Adrenal gland (tissue), 5 donors: ENCODE measurements around the gene RAD17.
"Not testable (repeated sequence)": the region's sequence is repeated elsewhere in the genome, so short reads cannot be mapped to it uniquely, and the experiment has no call there.

ENCODE experiments used
- POLR2A ChIP-seq, 2 donors: fragments of 450-650 bp; IDR thresholded peaks; one replicate each; pipeline ENCODE4 v1.6.1; 2017; ENCODE audit warnings: antibody characterized with exemption in 2 of 2, mild to moderate bottlenecking in 2 of 2, moderate library complexity in 1 of 2
- TF ChIP-seq, protein P1 (sequence below), 6 experiments: fragments of 450-650 bp in 4 of 6; fragments of 200-600 bp in 2 of 6; sonication (generic) in 1 of 6; IDR thresholded peaks; 1 replicate in 5 of 6; 2 replicates in 1 of 6; pipeline versions ENCODE4 v1.5.1 to v1.8.0; 2016 to 2021; ENCODE audit warnings: antibody characterized with exemption in 6 of 6, mild to moderate bottlenecking in 2 of 6, moderate library complexity in 1 of 6
- donor health status: DM: no; HTN: no; CAD: no.

DNA sequence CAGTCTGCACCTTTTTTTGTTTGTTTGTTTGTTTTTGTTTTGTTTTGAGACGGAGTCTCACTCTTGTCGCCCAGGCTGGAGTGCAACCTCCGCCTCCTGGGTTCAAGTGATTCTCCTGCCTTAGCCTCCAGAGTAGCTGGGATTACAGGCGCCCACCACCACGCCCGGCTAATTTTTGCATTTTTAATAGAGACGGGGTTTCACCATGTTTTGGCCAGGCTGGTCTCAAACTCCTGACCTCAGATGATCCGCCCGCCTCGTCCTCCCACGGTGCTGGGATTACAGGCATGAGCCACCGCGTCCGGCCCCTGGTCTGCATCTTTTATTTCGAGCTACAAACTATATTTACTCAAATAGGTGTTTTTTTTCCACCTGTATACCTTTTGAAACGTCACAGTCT lies 717 bp downstream of the RAD17 start:
- TF ChIP-seq, protein P1, sequence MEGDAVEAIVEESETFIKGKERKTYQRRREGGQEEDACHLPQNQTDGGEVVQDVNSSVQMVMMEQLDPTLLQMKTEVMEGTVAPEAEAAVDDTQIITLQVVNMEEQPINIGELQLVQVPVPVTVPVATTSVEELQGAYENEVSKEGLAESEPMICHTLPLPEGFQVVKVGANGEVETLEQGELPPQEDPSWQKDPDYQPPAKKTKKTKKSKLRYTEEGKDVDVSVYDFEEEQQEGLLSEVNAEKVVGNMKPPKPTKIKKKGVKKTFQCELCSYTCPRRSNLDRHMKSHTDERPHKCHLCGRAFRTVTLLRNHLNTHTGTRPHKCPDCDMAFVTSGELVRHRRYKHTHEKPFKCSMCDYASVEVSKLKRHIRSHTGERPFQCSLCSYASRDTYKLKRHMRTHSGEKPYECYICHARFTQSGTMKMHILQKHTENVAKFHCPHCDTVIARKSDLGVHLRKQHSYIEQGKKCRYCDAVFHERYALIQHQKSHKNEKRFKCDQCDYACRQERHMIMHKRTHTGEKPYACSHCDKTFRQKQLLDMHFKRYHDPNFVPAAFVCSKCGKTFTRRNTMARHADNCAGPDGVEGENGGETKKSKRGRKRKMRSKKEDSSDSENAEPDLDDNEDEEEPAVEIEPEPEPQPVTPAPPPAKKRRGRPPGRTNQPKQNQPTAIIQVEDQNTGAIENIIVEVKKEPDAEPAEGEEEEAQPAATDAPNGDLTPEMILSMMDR (IDR thresholded peaks at IDR 0.05), result not testable (repeated sequence)
- not testable (repeated sequence) for TF ChIP-seq POLR2A (IDR thresholded peaks at IDR 0.05)
